Kidney glomerular epithelial cell (primary cell): ENCODE results near the gene GATAD1.
"Not testable (repeated sequence)": the region's sequence is repeated elsewhere in the genome, so short reads cannot be mapped to it uniquely, and the experiment has no call there.

Source experiments
- DNase-seq: peaks from one replicate; lab custom pipeline; 2025; lab: John Stamatoyannopoulos, UW

Gene GATAD1

GRCh38 chr7:92447345-92448204 lies at the start of gene GATAD1:
TSS of gene GATAD1 (plus strand) at chr7:92447482. CDS start at chr7:92447730, 248 bp downstream.
- DNase-seq: peak; percentile 87

GRCh38 chr7:92397542-92397941 lies 49.7 kb upstream of the GATAD1 start:
- DNase-seq: no peak

GRCh38 chr7:92400013-92400412 lies 47.3 kb upstream of the GATAD1 start:
- no peak for DNase-seq

- DNase-seq: no peak
Measured at GRCh38 chr7:92402920-92403759, 44.1 kb upstream of the GATAD1 start.

GRCh38 chr7:92403760-92404074 lies 43.6 kb upstream of the GATAD1 start:
- DNase-seq: no peak

- DNase-seq: no peak
Measured at GRCh38 chr7:92404170-92404614, 43.1 kb upstream of the GATAD1 start.

GRCh38 chr7:92409357-92409756 lies 37.9 kb upstream of the GATAD1 start:
- no peak for DNase-seq

- not testable (repeated sequence) for DNase-seq
Measured at GRCh38 chr7:92410162-92410561, 37.1 kb upstream of the GATAD1 start.

- DNase-seq: no peak
Measured at GRCh38 chr7:92412745-92413144, 34.5 kb upstream of the GATAD1 start.

GRCh38 chr7:92413550-92413949 lies 33.7 kb upstream of the GATAD1 start:
- DNase-seq: no peak

GRCh38 chr7:92415225-92415624 lies 32.1 kb upstream of the GATAD1 start:
- no peak for DNase-seq

- DNase-seq: no peak
Measured at GRCh38 chr7:92417913-92418312, 29.4 kb upstream of the GATAD1 start.

- DNase-seq: no peak
Measured at GRCh38 chr7:92421676-92422435, 25.4 kb upstream of the GATAD1 start.

- DNase-seq: no peak
Measured at GRCh38 chr7:92422926-92423325, 24.4 kb upstream of the GATAD1 start.

GRCh38 chr7:92423710-92424131 lies 23.6 kb upstream of the GATAD1 start:
- no peak for DNase-seq

- no peak for DNase-seq
Measured at GRCh38 chr7:92425311-92425947, 21.9 kb upstream of the GATAD1 start.

- DNase-seq: no peak
Measured at GRCh38 chr7:92427193-92427592, 20.1 kb upstream of the GATAD1 start.

GRCh38 chr7:92432299-92432946 lies 14.9 kb upstream of the GATAD1 start:
- no peak for DNase-seq

- DNase-seq: no peak
Measured at GRCh38 chr7:92433019-92433418, 14.3 kb upstream of the GATAD1 start.

- DNase-seq: no peak
Measured at GRCh38 chr7:92435542-92435941, 11.7 kb upstream of the GATAD1 start.
